ENCODE results near the gene DPP9. TPM values are rescaled to one million over a fixed set of nuclear protein-coding genes. Genes with fewer than 3 reads are reported as not detected.

Gene DPP9
- total and polyA plus RNA-seq, 2 of the 8 experiments (the other 6 are each of a cell fraction or from before 2014, with no cell fraction given), result 11.6 to 40.7 TPM

DNA sequence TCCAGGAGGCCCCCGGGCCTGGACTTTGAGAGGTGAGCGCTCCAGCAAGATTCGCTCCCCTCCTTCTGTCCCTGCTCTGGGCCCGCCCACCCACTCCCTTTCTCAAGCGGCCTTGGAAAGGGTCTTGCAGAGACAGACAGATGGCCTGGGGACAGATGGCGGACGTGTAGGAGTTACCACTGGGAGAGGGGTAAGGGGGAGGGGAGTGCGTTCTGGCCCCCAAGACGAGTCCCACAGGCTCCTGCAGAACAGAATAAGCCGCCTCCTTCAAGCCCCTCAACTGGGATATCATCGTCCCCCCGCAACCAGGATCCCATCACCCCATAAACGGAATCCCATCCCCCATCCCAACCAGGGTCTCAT lies 87.9 kb downstream of the DPP9 start (continued):
- TF ChIP-seq RXRA (IDR thresholded peaks at IDR 0.05; ENCODE audit: insufficient read depth, low read depth, low read length), result no peak
- TF ChIP-seq KDM5A (IDR thresholded peaks at IDR 0.05; ENCODE audit: low read length), result no peak
- TF ChIP-seq CBX5 (IDR thresholded peaks at IDR 0.05; ENCODE audit: low read depth, low read length), result no peak
- TF ChIP-seq NRF1 (IDR thresholded peaks at IDR 0.05; ENCODE audit: low read depth, low read length), result no peak
- TF ChIP-seq MAX (IDR thresholded peaks at IDR 0.05), result no peak
- TF ChIP-seq JUND (IDR thresholded peaks at IDR 0.05; ENCODE audit: low read length), result no peak
- no peak for TF ChIP-seq SP4 (IDR thresholded peaks at IDR 0.05; ENCODE audit: low read length)
